ENCODE measurements around the gene NAALADL2. TPM values are rescaled to one million over a fixed set of nuclear protein-coding genes. Genes with fewer than 3 reads are reported as not detected.

NAALADL2 gene
- total RNA-seq, 1 donor: 54.5 TPM

DNA sequence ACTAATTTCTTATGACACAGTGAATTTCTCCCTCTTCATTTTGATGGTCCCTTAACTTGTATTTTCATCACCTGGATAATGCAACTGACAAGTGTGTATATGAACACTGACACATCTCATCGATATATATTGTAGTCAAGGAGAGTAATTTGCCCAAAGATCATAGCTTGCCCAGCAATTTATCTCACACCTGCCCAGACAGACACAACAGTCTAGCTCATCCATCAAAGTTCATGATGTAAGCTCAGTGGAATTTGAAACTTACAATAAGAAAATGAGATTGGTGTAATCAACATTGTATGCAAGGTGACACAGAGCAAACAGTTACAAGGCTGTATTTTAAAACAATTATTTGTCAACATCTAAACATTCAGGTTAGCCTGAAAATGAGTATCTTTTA, 805.8 kb downstream of the NAALADL2 start:
- H3K4me3 ChIP-seq (ENCODE audit: low read depth, low read length): no peak overlapping the region
- no peak for DNase-seq (ENCODE audit: low read depth)
- TF ChIP-seq CTCF (IDR thresholded peaks at IDR 0.05; ENCODE audit: insufficient read depth, low read length): no peak

DNA sequence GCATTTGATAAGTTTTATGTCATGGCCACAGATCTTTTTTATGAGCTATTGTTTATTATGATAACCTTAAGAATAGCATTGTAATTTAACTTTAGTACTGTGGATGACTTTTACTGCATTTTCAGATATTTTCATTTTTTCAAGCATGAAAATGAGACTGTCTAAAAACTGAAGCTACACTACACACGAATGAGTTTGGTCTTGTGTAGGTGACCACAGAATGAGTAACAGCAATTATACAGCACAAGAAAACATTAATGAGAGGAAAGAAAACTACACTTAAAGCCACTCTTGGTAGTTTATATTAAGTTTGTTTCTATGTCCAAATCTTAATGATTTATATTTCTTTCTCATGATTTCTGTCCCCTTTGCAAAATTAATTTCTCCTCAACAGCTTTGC, 809.2 kb downstream of the NAALADL2 start:
- H3K4me3 ChIP-seq (ENCODE audit: low read depth, low read length): no peak overlapping the region
- DNase-seq (ENCODE audit: low read depth): no peak
- no peak for TF ChIP-seq CTCF (IDR thresholded peaks at IDR 0.05; ENCODE audit: insufficient read depth, low read length)

DNA sequence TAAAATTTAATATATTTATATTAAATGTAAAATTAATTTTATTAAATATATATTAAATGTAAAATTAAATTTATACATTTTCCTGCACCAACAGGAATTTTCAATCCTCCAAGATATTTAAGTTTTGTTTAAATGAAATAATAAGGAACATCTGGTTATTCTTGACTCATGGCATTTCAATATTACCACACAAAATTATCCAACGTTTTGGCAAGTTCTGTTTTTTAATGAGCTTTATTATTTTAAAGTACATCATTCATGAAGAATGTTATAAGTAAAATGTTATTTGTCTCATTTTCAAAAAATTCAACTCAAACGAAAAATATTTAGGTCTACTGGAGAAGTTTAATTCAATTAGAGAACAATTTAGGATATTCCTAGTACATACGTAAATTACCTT, 811.4 kb downstream of the NAALADL2 start:
- no peak for TF ChIP-seq CTCF (IDR thresholded peaks at IDR 0.05; ENCODE audit: insufficient read depth, low read length)
- H3K4me3 ChIP-seq (ENCODE audit: low read depth, low read length): no peak overlapping the region
- DNase-seq (ENCODE audit: low read depth): no peak

DNA sequence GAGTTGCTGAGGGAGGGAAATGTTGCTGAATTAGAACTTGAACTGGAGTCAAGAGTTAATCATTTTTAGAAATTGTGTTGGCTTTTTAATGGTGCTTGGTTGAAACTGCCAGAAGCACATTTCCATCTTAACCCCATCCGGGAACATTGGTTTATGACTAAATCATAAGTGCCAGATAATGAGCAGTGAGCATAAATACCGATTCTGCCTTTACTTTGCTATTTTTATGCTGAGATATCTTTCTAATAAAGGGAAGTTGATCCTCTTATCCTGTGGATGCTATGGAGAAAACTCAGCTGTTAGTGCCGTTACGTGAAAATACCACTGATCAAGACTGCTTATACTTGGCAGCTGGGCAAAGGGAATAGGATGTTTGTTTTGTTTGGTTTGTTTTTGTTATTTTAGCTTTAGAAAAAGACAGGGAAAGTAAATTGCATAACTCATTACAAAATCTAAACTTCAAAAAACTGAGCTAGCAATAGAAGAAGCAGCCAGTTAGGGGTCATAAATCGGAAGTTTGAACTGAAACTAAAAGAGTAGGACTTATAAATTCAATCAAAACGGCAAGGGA, 813.1 kb downstream of the NAALADL2 start:
- TF ChIP-seq CTCF (IDR thresholded peaks at IDR 0.05; ENCODE audit: insufficient read depth, low read length): no peak

GRCh38 chr3:175679568-175679967, 820.4 kb downstream of the NAALADL2 start:
- no peak for TF ChIP-seq CTCF (IDR thresholded peaks at IDR 0.05; ENCODE audit: insufficient read depth, low read length)
- no peak for DNase-seq (ENCODE audit: low read depth)
- H3K4me3 ChIP-seq (ENCODE audit: low read depth, low read length): no peak overlapping the region

More for the DNA sequence above, 813.1 kb downstream of the NAALADL2 start:
- peak overlapping the region; percentile 60 for H3K4me3 ChIP-seq (ENCODE audit: low read depth, low read length)
- peak; percentile 35 for DNase-seq (ENCODE audit: low read depth)

GRCh38 chr3:175692256-175692655, 833.1 kb downstream of the NAALADL2 start:
- TF ChIP-seq CTCF (IDR thresholded peaks at IDR 0.05; ENCODE audit: insufficient read depth, low read length): no peak
- DNase-seq (ENCODE audit: low read depth): peak; percentile 28
- H3K4me3 ChIP-seq (ENCODE audit: low read depth, low read length): no peak overlapping the region

DNA sequence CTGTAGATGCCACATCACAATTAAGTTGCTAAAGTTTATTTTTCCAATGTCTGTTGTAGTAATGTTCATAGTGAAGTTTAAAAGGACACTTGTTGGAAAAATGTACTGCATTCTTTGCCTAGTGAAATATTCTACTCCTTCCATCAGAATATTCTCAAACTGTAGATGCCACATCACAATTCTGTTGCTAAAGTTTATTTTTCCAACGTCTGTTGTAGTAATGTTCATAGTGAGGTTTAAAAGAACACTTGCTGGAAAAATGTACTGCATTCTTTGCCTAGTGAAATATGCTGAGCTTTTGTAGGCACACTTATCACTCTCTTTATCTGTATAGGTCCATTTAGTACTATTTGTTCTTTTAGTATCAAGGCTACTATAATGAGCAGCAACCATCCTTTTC, 836.1 kb downstream of the NAALADL2 start:
- H3K4me3 ChIP-seq (ENCODE audit: low read depth, low read length): no peak overlapping the region
- DNase-seq (ENCODE audit: low read depth): no peak
- TF ChIP-seq CTCF (IDR thresholded peaks at IDR 0.05; ENCODE audit: insufficient read depth, low read length): no peak

Measured in fibroblast of the aortic adventitia (primary cell).